ENCODE measurements around the gene RALBP1. TPM values are rescaled to one million over a fixed set of nuclear protein-coding genes. Genes with fewer than 3 reads are reported as not detected.

Gene RALBP1
- total RNA-seq (2012; rRNA removed) (38.2 and 58.9 TPM in 2 replicates), polyA plus RNA-seq (2012; rRNA removed) (30.6 and 31.6 TPM in 2 replicates), Bru-seq, nascent RNA (percentile 76 among the genes with signal in this experiment), BruChase-seq, experiment 1, labeled RNA remaining after a 6-hour chase (percentile 85 among the genes with signal in this experiment), BruChase-seq, experiment 2, labeled RNA remaining after a 2-hour chase (percentile 80 among the genes with signal in this experiment)
- polyA plus RNA-seq (2012; cell fraction: cytosol; rRNA removed), result 19.5 and 39.0 TPM in 2 replicates
- polyA plus RNA-seq (2012; cell fraction: nucleus; rRNA removed; ENCODE audit: low replicate concordance), result 18.1 and 18.9 TPM in 2 replicates
- long read RNA-seq, full-length matches to known transcripts, result 39 of 70 reads
- long read RNA-seq, partial matches to known transcripts, result 29 of 70 reads
- long read RNA-seq, other reads (novel, unspliced or antisense), result 2 of 70 reads

GRCh38 chr18:9474983-9475642, at the start of gene RALBP1:
Gene RALBP1 (plus strand): TSS chr18:9475513. CDS start chr18:9513046, 37,533 bp downstream.
- H3K18ac ChIP-seq (ENCODE audit: low read depth, low read length), result peak within 1 kb of the TSS; percentile 88
- peak within 1 kb of the TSS; percentile 99 for H3K23ac ChIP-seq (ENCODE audit: low read depth, low read length)
- H2BK120ac ChIP-seq (ENCODE audit: low read depth, low read length), result peak within 1 kb of the TSS; percentile 89
- intact Hi-C loops (cut with micrococcal nuclease), result loop anchor here (1.0 to 5.0 kb wide), 4 partner anchors 42 to 141 kb away; partner anchors contain the start of gene TWSG1
- peak within 1 kb of the TSS; percentile 100 for H2AFZ ChIP-seq (replicated peaks; ENCODE audit: low read length, poor library complexity)
- H3K36me3 ChIP-seq (ENCODE audit: control insufficient read depth, insufficient read depth, low read length), result peaks cover 5% of the 10 kb centered on the region; the same call in 1 of the 2 replicates
- ChIA-PET CTCF (interaction anchor here (0.6 kb wide), 1 partner anchor 222 kb away, joined by 3 read pairs; no protein-coding TSS in a partner anchor), POLR2A (ENCODE audit: unreplicated experiment) (interaction anchor here (0.5 kb wide), 1 partner anchor 12 kb away, joined by 3 read pairs; no protein-coding TSS in a partner anchor)
- H3K79me1 ChIP-seq (ENCODE audit: low read depth in 1 of 2, low read length in 2 of 2), result peaks cover 4 to 51% of the 10 kb centered on the region in 2 experiments; a peak in 3 of 4 replicates
- dilution Hi-C loops (cut with HindIII; ENCODE audit: low sequenced_read_pairs, unreplicated experiment), result no loop called here
- H3K27ac ChIP-seq (ENCODE audit: insufficient read depth, low read length), result peak within 1 kb of the TSS; percentile 90
- ATAC-seq (ENCODE audit: low read depth) (peak; percentile 95), DNase-seq (peak; percentile 99)
- H3K4me1 ChIP-seq (ENCODE audit: control insufficient read depth, insufficient read depth, low read length), result peaks cover 4% of the 10 kb centered on the region; the same call in 1 of the 2 replicates
- no peaks in the 10 kb centered on the region for H3K9me3 ChIP-seq (ENCODE audit: control insufficient read depth, insufficient read depth, low read length)
- peak within 1 kb of the TSS; percentile 92 for H3K56ac ChIP-seq (ENCODE audit: extremely low read depth, insufficient read depth, low read length)
- H2AK9ac ChIP-seq (replicated peaks; ENCODE audit: low read depth, low read length, poor library complexity), result peak within 1 kb of the TSS; percentile 95
- peak within 1 kb of the TSS; percentile 90 for H3K9ac ChIP-seq (ENCODE audit: low read depth, low read length)
- H3K14ac ChIP-seq (replicated peaks; ENCODE audit: low read depth, low read length), result peak within 1 kb of the TSS; percentile 97
- H4K5ac ChIP-seq (ENCODE audit: low read depth, low read length), result peak within 1 kb of the TSS; percentile 92
- BruUV-seq (replicated peaks), result no TSS peak
- H3K27me3 ChIP-seq (ENCODE audit: control insufficient read depth, insufficient read depth, low read length), result no peaks in the 10 kb centered on the region
- H2BK5ac ChIP-seq (ENCODE audit: low read depth, low read length, poor library complexity, severe bottlenecking), result peak within 1 kb of the TSS; percentile 92
- peak within 1 kb of the TSS; percentile 65; the same call in 1 of the 3 replicates for H2BK15ac ChIP-seq (ENCODE audit: low read depth, low read length)
- 0% methylated on average over 42 of the region's 69 CpGs; no CpG with 5 or more reads in 1 of the 2 experiments for WGBS, 2 experiments (ENCODE audit: extremely low coverage in 2 of 2, insufficient read length in 1 of 2)
- peak within 1 kb of the TSS; percentile 87 for H3K4me2 ChIP-seq (ENCODE audit: low read depth, low read length)
- peak within 1 kb of the TSS; percentile 92 to 100 for H4K8ac ChIP-seq (ENCODE audit: low read depth in 2 of 2, low read length in 2 of 2)
- peak within 1 kb of the TSS; percentile 70 for H3K4me3 ChIP-seq (ENCODE audit: insufficient read depth, low read depth, low read length)
- peak within 1 kb of the TSS; percentile 78 for H2AK5ac ChIP-seq (ENCODE audit: low read depth, low read length)
- H3K9me1 ChIP-seq (ENCODE audit: insufficient read depth, low read length), result peaks cover 8% of the 10 kb centered on the region
- in situ Hi-C loops (cut with MboI; ENCODE audit: low sequenced_read_pairs), result loop anchor here (5.0 kb wide), 1 partner anchor 52 kb away; no protein-coding TSS in a partner anchor
- H4K20me1 ChIP-seq (ENCODE audit: insufficient read depth, low read length), result peaks cover 5% of the 10 kb centered on the region; the same call in 1 of the 2 replicates
- H4K91ac ChIP-seq (ENCODE audit: insufficient read depth, low read depth, low read length), result peak within 1 kb of the TSS; percentile 97
- H2BK20ac ChIP-seq (ENCODE audit: low read depth, low read length), result peak within 1 kb of the TSS; percentile 81
- H3K4ac ChIP-seq (ENCODE audit: low read depth, low read length), result peak within 1 kb of the TSS; percentile 97
- TF ChIP-seq NFE2L2 (IDR thresholded peaks at IDR 0.05; ENCODE audit: low read depth, low read length) (no peak), CEBPB (IDR thresholded peaks at IDR 0.05; ENCODE audit: low read depth, low read length) (no peak), RFX5 (IDR thresholded peaks at IDR 0.05; ENCODE audit: low read depth, low read length) (no peak), MAZ (IDR thresholded peaks at IDR 0.05; ENCODE audit: borderline replicate concordance, low read depth, low read length) (no peak; the same call in 1 of the 2 replicates), FOS (IDR thresholded peaks at IDR 0.05; ENCODE audit: low read depth, low read length) (no peak), BHLHE40 (IDR thresholded peaks at IDR 0.05; ENCODE audit: low read depth, low read length) (peak; percentile 75), CHD1 (IDR thresholded peaks at IDR 0.05; ENCODE audit: low read depth, low read length) (no peak), RAD21 (IDR thresholded peaks at IDR 0.05; ENCODE audit: low read length) (no peak), RCOR1 (IDR thresholded peaks at IDR 0.05; ENCODE audit: insufficient replicate concordance, low read length) (no peak), SMC3 (IDR thresholded peaks at IDR 0.05; ENCODE audit: low read depth, low read length) (no peak), MXI1 (IDR thresholded peaks at IDR 0.05; ENCODE audit: borderline replicate concordance, low read depth, low read length) (peak; percentile 30; the same call in 1 of the 2 replicates), POLR2A (IDR thresholded peaks at IDR 0.05; ENCODE audit: low read depth, low read length) (no peak), CTCF (conservative IDR thresholded peaks at IDR 0.05; ENCODE audit: low read depth, low read length) (0 out of 2 replicates have a peak, but pooled peaks have one; percentile 23), USF2 (IDR thresholded peaks at IDR 0.05; ENCODE audit: low read depth, low read length) (no peak)
